ENCODE measurements around the gene TEX52.
A peak's percentile ranks its signal among the peaks of the same experiment; 100 is the strongest.
"Not testable (repeated sequence)": the region's sequence is repeated elsewhere in the genome, so short reads cannot be mapped to it uniquely, and the experiment has no call there.

Gene TEX52

DNA sequence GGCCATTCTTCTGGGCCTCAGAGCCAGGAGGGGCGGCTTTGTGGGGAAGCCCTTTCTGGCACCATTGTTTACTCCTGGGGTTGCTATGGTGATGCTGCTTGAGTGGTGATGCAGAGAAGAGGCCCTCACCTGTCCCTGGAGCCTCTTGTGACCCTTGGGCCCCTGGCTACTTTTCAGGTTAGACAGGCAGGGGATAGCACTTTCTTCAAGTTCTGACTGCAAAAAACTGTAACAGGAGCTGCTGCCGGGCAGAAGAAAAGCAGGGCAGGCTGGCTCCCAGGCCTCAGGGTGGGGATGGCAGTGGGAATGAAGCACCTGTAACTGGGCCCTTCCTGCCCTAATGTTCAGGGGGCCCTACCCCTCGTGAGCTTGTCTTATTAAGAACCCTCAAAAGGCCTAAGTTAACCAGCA lies at the start of gene TEX52:
TEX52 (minus strand) TSS at position 19 of the 411 bp plus-strand sequence; CDS start at position 6, 13 bp downstream.
- no peak for DNase-seq (ENCODE audit: low read depth in 2 of 2)

GRCh38 chr12:2904260-2904659 lies 47.4 kb upstream of the TEX52 start:
- DNase-seq (ENCODE audit: low read depth in 2 of 2): no peak

DNA sequence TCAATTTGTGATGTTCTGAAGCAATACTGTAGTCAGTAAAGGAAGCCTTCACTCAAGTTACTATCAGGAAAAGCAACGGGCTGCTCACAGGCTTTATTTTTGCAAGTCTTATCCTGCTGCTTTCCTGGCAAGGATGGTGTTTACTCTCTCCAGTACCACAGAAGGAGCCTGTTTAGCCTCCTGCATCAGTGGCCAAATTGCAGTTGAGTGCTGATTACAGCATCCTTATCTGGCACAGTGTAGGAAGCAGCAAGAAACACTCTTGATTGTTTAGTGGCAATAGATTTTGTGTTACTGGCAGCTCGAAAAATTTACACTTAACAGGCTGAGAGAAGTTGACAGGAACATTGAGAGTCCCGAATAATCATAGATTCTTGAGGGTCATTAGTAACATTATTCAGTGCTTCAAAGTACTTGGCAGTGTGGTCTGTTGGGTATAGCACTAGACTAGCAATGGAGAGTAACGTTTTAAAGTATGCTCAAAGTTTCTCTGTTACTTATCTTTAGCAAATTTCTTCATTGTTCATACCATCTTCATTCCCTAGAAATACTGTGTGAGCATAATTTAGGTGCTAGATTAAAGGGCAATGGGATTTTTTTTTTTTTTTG lies 45.5 kb upstream of the TEX52 start:
- DNase-seq (ENCODE audit: low read depth in 2 of 2): no peak

DNA sequence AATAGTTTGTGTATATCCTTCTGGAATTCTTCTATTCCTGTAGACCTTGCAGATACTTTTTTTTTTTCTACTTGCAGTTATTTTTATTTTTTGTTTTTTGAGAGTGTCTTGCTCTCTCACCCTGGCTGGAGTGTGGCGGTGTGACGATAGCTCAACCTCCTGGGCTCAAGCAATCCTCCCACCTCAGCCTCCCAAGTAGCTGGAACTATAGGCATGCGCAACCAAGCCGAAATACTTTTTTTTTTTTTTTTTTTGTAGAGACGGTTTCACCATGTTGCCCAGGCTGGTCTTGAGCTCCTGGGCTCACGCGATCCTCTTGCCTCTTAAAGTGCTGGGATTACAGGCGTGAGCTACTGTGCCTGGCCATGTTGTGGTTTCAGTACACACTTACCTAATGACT lies 43.8 kb upstream of the TEX52 start:
- DNase-seq (ENCODE audit: low read depth in 2 of 2): no peak

- no peak for DNase-seq (ENCODE audit: low read depth in 2 of 2)
Observed at GRCh38 chr12:2897418-2897817, 40.6 kb upstream of the TEX52 start.

DNA sequence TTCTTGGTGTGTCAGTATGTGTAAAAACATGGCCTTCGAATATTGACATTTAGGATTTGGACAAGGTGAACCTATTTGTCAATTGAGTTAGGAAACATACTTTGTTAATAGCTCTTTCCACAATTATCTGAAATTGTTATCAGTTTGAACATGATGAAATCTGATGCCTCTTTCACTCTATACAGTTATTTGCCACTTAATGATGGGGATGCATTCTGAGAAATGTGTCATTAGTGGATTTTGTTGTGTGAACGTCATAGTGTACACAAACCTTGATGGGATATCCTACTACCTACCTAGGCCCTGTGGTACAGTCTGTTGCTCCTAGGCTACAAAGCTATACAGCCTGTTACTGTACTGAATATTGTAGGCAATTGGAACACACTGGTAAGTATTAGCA lies 38.7 kb upstream of the TEX52 start:
- DNase-seq (ENCODE audit: low read depth in 2 of 2): no peak

- no peak for DNase-seq (ENCODE audit: low read depth in 2 of 2)
Observed at GRCh38 chr12:2895051-2895451, 38.2 kb upstream of the TEX52 start.

DNA sequence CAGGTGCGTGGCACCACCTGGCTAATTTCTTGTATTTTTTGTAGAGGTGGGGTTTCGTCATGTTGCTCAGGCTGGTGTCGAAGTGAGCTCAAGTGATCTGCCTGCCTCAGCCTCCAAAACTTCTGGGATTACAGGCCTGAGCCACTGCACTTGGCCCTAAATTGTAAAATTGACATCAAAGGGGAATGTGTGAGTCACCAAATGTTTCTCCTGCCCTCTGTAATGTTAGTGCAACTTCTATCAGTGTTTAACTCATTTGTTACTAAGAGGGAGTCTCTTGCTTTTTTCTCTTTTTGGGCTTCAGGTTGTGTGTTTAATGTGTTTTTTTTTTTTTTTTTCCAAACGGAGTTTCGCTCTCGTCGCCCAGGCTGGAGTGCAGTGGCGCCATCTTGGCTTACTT lies 36.2 kb upstream of the TEX52 start:
- no peak for DNase-seq (ENCODE audit: low read depth in 2 of 2)

- DNase-seq (ENCODE audit: low read depth in 2 of 2): no peak
Observed at GRCh38 chr12:2892246-2892645, 35.4 kb upstream of the TEX52 start.

DNA sequence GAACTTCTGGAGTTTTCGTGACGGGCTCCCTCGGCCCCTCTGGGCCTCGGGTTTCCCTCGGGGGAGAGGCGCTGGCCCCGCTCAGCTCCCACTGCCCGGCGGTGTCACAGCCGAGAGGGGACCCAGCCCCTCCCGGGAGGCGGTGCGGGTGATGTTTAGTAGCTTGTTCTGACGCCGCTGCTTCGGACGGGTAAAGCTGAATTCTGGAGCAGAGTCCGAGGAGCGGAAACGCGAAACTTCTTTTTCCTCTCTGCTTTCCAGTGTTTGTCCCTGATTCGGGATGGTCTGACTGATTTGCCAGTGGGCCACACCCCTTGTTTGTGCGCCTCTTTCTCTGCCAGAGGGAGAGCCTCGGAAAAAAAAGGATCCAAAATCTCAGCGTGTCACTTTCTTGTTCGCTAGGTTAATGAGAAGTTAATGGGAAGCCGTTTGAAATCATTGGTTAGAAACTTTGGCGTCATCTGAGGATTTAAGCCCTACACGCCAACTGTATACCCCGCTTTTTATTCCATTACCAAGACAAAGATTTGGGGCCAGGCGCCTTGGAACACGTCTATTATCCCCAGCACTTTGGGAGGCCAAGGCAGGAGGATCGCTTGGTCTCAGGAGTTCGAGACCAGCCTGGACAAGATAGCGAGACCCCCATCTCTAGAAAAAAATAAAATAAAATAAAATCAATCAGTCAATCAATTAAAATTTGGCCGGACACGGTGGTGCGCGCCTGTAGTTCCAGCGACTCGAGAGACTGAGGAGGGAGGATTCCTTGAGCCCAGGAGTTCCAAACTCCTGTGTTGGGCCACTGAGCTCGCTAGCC lies 34.6 kb upstream of the TEX52 start:
- DNase-seq (ENCODE audit: low read depth in 2 of 2): no peak

DNA sequence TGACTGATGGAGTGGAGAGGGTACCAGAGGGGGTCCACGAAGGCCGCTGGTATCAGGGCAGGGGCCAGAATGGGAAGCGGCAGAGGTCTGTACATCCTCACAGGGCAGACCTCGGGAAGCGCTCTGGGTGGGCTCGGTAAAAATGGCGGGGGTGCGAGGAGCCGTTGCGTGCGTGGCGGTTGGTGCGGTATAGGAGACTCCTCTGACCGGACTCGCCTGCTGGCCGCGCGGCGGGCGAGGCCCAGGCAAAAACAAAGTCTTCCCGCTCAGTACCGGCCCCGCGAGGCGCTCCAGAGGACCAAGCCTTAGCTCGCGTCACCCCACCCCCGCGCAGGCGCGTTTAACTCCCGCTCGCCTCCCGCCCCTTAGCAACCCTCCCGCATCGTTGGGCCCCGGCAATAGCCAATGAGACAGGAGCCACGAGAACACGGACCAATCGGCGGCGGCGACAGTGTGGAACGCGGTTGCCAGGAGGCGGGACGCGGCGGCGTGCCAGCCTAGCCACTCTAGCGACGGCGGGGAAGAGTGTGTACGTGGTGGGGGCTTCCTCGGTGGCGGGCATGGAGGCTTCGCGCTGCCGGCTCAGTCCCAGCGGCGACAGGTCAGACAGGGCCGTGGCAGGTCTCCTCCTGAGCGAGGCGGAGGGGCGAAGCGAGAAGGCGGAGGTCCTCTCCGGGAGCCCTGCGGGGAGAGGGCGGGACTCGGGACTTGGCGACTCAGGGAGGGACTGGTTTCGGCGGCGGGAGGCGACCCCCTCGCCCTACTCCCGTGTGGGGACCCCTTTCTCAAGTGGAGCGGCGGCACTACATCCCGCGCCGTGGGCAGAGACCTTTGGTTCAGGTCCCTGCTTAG lies 33.8 kb upstream of the TEX52 start, which contains the start of gene TULP3:
TULP3 (plus strand) TSS at position 504 of the 852 bp plus-strand sequence; CDS start at position 561, 57 bp downstream.
- DNase-seq (ENCODE audit: low read depth in 2 of 2): peak; percentile 97

- no peak for DNase-seq (ENCODE audit: low read depth in 2 of 2)
Observed at GRCh38 chr12:2890001-2890387, 33.2 kb upstream of the TEX52 start.

DNA sequence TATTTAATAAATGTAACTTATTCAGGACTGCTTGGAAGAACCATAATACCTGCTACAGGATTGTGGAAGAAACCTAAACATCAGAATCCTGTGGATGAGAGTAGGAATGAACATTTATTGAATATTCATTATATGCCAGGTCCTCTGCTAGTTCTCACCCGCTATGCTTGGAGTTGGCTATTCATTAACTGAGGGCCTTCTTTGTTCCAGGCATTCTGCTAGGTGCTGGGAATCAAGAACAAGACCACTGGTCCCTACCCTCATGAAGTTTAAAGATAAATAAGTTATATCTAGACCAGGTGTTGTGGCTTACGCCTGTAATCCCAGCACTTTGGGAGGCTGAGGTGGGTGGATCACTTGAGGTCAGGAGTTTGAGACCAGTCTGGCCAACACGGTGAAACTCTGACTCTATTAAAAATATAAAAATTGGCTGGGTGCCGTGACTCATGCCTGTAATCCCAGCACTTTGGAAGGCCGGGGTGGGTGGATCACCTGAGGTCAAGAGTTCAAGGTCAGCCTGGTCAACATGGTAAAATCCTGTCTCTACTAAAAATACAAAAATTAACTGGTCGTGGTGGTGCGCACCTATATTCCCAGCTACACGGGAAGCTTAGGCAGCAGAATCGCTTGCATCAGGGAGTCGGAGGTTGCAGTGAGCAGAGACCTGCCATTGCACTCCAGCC lies 30.1 kb upstream of the TEX52 start:
- DNase-seq (ENCODE audit: low read depth in 2 of 2): no peak

DNA sequence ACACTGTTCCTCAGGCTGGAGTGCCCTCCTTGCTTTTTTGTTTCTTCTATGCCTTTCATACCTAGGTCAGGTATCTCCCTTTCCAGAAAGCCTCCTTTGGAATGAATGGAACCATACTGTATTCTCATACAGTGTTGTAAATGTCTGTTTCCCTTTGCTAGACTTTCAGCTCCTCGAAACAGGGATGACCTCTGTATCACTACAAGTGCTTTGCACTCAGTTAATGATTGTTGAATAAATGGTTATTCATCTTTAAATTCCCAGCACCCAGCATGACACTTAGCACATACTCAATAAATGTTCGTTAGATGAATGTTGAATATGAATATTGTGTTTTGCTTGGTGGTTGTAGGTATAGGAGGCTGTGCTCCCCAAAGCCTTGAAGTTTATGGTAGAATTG lies 28.0 kb upstream of the TEX52 start:
- DNase-seq (ENCODE audit: low read depth in 2 of 2): no peak

- DNase-seq (ENCODE audit: low read depth in 2 of 2): no peak
Observed at GRCh38 chr12:2879853-2880252, 23.0 kb upstream of the TEX52 start.

DNA sequence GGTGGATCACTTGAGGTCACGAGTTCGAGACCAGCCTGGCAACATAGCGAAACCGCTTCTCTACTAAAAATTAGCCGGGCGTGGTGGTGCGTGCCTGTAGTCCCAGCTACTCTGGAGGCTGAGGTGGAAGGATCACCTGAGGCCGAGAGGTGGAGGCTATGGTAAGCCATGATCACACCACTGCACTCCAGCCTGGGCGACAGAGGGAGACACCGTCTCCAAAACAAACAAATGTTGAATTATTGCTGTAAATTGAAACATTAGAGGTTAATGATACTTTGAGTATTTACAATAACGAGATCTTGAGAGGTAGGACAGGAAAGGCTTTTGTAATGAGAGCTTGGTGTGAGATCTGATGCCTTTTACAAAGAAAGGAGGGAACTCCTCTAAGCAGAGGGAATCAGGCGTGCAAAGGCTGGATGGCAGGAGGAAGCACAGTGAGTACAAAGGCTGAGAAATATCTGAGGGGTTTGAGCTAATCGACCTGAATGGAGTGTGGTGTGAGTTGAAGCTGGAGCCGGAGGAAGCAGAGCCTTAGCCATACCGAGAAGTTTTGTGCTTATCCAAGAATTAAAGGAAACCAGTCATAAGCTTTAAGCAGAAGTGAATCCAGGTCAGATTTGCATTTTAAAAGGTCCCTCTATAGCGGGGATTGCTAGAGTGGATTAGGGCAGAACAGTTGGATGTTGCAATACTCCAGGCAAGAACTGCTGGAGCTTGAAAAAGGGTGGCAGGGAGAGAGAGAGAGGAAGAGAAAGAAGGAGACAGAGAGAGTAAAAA lies 21.3 kb upstream of the TEX52 start:
- DNase-seq (ENCODE audit: low read depth in 2 of 2): no peak

DNA sequence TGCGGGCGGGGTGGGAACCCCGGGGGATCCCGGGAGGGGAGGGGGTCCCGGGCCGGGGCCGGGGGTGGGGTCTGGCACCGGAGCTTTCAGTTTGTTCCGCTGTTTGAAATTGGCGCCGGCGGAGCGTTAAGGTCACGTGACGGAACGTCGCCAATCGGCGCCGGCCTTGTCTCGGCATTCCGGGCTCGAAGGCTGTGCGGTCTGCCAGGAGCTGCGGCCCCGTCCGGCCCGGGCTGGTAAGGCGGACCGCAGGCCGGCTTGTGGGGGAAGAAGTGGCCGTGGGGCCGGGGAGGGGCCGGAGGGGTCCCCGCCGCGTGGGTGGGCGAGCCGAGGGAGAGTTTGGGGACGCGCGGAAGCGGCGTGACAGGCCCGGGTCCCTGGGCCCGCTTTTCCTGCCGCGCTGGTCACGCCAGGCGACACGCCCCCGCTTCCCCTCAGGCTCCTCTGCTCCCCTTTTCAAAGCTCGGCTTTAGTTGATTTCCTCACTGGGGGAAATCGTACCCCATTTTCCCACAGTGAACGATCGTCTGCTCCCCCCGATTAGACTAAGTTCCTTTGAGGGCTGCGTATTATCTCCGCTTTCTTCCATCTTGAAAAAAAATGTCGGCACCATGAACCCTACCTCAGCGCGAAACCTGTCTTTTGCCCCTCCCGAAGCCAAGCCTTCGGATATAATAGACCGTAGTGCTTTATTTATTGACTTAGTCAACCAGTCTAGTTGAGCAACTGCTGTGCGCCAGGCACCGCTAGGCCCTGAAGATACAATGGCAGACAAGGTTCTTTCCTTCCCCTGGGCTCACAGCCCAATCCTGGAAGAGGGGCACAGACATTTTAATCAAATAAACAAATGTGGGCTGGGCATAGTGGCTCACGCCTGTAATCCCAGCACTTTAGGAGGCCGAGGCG lies 20.5 kb upstream of the TEX52 start, which contains the start of the genes FOXM1 and RHNO1:
FOXM1 (minus strand) TSS at position 128 of the 906 bp plus-strand sequence. CDS start 2,696 bp downstream, outside the sequence.
RHNO1 (plus strand) TSS at position 177 of the 906 bp plus-strand sequence. CDS start 8,144 bp downstream, outside the sequence.
- peak; percentile 75 for DNase-seq (ENCODE audit: low read depth in 2 of 2)

DNA sequence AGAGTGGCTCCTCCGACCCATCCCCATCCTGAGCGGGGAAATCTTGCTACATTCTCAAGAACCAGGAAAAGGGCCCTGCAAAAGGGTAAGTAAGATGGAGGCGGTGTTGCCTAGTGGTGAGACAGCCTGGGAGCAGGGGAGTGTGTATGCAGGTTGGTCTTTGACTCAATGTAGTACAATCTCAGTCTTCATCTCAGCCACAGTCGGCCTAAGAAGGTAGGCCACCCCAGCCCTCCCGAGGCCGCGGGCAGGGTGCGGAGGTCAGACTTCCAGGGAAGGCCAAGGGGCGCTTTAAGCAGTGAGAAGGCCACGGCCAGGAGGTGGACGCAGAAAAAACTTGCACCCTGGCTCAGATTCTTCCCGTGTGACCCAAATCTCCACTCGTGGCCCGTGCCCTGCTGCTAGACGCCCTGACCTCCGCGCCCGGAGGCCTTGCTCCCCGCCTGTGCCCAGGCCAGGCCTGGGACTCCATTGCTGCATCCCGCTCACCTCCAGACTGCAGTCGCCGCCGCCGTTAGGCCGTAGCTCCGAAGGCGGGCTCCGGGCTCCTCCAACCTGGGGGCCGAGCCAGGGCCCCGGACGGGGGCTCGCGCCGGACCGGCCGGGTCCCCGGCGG lies 19.7 kb upstream of the TEX52 start:
- DNase-seq (ENCODE audit: low read depth in 2 of 2): no peak

- not testable (repeated sequence) for DNase-seq (ENCODE audit: low read depth in 2 of 2)
Observed at GRCh38 chr12:2868986-2869632, 12.3 kb upstream of the TEX52 start.
